ENCODE data around the gene OSBPL9. TPM values are rescaled to one million over a fixed set of nuclear protein-coding genes. Genes with fewer than 3 reads are reported as not detected.

The OSBPL9 gene
- total RNA-seq, 4 donors from 2014 or later, result 95.6 to 272 (median 128) TPM

DNA sequence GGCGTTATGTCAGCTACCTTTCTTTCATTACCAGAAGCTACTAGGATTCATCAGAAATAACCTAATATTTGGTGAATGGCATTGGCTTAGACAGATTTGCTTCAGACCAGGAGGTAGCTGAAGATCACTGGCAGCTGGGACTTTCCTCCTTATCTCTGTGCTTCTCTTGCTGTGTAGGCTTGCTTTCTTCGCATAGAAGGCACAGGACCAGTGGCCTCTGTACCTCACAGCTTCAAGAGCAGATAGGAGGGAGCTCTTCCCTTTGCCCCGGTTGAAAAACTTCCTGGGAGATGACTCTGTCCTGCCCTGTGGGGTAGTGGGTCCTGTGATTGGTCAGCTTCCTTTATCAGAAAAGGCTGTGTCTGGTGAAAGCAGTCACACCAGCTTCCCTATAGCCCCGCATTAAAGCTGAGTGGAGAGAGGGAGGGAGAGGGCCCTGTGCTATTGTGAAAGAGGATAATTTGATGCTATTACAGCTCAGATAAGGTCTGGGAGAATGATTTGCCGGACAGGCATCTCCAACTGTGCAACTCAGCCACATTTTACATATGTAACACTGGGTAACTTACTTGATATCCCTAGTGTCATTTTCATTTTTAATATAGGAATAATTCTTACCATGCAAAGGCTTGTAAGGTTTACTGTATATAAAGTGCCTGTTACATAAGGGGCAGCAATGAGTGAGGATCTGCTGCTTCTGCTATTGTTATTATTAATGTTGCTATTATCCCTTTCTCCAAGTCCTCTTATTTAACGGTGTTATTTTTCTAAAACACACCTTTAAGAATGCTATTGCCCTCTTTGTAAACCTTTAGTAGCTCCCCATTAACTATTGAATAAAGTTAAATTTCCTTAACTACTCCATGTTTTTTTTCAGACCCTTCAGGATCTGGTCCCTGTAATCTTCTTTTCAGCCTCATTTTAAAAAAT, 31.6 kb downstream of the OSBPL9 start:
- 64 to 68% methylated on average over 6 of the region's 6 CpGs for WGBS, 2 donors
- no peaks in the 10 kb centered on the region for H3K36me3 ChIP-seq
- peak overlapping the region in 1 of 3 donors; percentile 39 for H3K27ac ChIP-seq
- no peak overlapping the region for H3K4me3 ChIP-seq (replicated peaks in 1 of 3)
- intact Hi-C loops (cut with DNase I), result no loop called here
- H3K9me3 ChIP-seq, result no peaks in the 10 kb centered on the region
- no peaks in the 10 kb centered on the region for H3K27me3 ChIP-seq
- DNase-seq, result no peak
- TF ChIP-seq, protein P1, sequence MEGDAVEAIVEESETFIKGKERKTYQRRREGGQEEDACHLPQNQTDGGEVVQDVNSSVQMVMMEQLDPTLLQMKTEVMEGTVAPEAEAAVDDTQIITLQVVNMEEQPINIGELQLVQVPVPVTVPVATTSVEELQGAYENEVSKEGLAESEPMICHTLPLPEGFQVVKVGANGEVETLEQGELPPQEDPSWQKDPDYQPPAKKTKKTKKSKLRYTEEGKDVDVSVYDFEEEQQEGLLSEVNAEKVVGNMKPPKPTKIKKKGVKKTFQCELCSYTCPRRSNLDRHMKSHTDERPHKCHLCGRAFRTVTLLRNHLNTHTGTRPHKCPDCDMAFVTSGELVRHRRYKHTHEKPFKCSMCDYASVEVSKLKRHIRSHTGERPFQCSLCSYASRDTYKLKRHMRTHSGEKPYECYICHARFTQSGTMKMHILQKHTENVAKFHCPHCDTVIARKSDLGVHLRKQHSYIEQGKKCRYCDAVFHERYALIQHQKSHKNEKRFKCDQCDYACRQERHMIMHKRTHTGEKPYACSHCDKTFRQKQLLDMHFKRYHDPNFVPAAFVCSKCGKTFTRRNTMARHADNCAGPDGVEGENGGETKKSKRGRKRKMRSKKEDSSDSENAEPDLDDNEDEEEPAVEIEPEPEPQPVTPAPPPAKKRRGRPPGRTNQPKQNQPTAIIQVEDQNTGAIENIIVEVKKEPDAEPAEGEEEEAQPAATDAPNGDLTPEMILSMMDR (IDR thresholded peaks at IDR 0.05), result no peak
- no peak for TF ChIP-seq POLR2A (IDR thresholded peaks at IDR 0.05)
- H3K4me1 ChIP-seq, result peaks cover under 1 to 6% of the 10 kb centered on the region in 2 donors

DNA sequence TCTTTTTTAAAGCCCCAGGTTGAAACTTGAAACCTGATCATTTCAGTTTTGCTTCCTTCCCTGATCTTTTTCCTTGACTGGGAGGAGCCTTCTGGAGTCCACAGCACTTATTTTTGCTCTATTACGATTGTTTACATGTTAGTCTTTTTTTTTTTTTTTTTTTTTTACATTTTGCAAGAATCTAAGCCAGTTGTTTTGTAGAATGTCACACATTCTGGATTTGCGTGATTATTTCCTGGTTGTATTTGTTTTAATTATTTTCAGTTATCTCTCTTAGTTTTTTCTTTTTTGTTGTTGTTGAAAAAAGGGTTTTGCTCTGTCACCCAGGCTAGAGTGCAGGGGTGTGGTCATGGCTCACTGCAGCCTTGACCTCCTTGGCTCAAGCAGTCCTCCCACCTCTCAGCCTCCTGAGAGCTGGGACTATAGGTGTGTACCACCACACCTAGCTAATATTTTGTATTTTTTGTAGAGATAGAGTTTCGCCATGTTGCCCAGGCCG, 32.8 kb downstream of the OSBPL9 start:
- Histone ChIP-seq H3K4me1 (peaks cover 0 to 5% of the 10 kb centered on the region in 2 donors), H3K9me3 (no peaks in the 10 kb centered on the region), H3K4me3 (replicated peaks in 1 of 3) (no peak overlapping the region), H3K27ac (no peak overlapping the region), H3K27me3 (no peaks in the 10 kb centered on the region), H3K36me3 (no peaks in the 10 kb centered on the region)
- TF ChIP-seq, protein P1 (IDR thresholded peaks at IDR 0.05), result no peak
- TF ChIP-seq POLR2A (IDR thresholded peaks at IDR 0.05), result no peak
- DNase-seq, result no peak
- WGBS, 2 donors, result 89 to 94% methylated on average over 4 of the region's 4 CpGs
- intact Hi-C loops (cut with DNase I), result no loop called here

GRCh38 chr1:51650198-51650597, 33.3 kb downstream of the OSBPL9 start:
- H3K27ac ChIP-seq, result no peak overlapping the region

GRCh38 chr1:51651552-51651942, 34.7 kb downstream of the OSBPL9 start:
- intact Hi-C loops (cut with DNase I), result no loop called here
- H3K27ac ChIP-seq, result no peak overlapping the region
- H3K9me3 ChIP-seq, result no peaks in the 10 kb centered on the region
- 98 to 99% methylated on average over 3 of the region's 3 CpGs for WGBS, 2 donors
- DNase-seq, result no peak
- H3K4me3 ChIP-seq (replicated peaks in 1 of 3), result no peak overlapping the region
- H3K4me1 ChIP-seq, result no peaks in the 10 kb centered on the region
- H3K36me3 ChIP-seq, result no peaks in the 10 kb centered on the region
- TF ChIP-seq, protein P1 (IDR thresholded peaks at IDR 0.05), result no peak
- no peak for TF ChIP-seq POLR2A (IDR thresholded peaks at IDR 0.05)
- no peaks in the 10 kb centered on the region for H3K27me3 ChIP-seq

More at GRCh38 chr1:51650198-51650597, 33.3 kb downstream of the OSBPL9 start:
- Histone ChIP-seq H3K36me3 (no peaks in the 10 kb centered on the region), H3K9me3 (no peaks in the 10 kb centered on the region), H3K4me3 (replicated peaks in 1 of 3) (no peak overlapping the region), H3K27me3 (no peaks in the 10 kb centered on the region), H3K4me1 (no peaks in the 10 kb centered on the region)
- TF ChIP-seq POLR2A (IDR thresholded peaks at IDR 0.05), result no peak
- TF ChIP-seq, protein P1 (IDR thresholded peaks at IDR 0.05), result no peak
- WGBS, 2 donors, result 91 to 100% methylated on average over 1 of the region's 1 CpG
- no peak for DNase-seq
- intact Hi-C loops (cut with DNase I), result no loop called here

DNA sequence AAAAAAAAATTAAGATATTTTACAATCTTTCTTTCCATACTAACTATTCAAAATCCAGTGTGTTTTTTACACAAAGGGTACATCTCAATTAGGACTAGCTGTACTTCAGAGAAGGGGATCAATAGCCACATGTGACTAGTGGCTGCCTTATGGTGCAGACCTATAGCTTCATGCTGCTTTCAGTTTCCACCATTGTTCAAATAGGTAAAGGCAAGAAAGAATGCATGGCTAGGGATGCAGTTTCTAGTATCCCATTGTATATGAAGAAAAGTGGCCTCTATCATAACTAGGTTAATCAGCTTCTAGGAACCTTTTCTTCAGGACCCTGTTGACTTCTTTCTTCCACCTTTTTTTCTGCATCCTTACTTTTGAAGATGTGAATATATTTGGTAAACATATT, 35.7 kb downstream of the OSBPL9 start:
- no peak for TF ChIP-seq POLR2A (IDR thresholded peaks at IDR 0.05)
- TF ChIP-seq, protein P1 (IDR thresholded peaks at IDR 0.05), result no peak
- Histone ChIP-seq H3K4me1 (no peaks in the 10 kb centered on the region), H3K4me3 (replicated peaks in 1 of 3) (no peak overlapping the region), H3K27me3 (no peaks in the 10 kb centered on the region), H3K27ac (no peak overlapping the region), H3K36me3 (no peaks in the 10 kb centered on the region), H3K9me3 (no peaks in the 10 kb centered on the region)
- intact Hi-C loops (cut with DNase I), result no loop called here
- DNase-seq, result no peak
